GM04504 (cell line): Measurements from ENCODE around the gene DPP10.
"Not testable (repeated sequence)": the region's sequence is repeated elsewhere in the genome, so short reads cannot be mapped to it uniquely, and the experiment has no call there.

Experiments
- DNase-seq: peaks from one replicate; pipeline ENCODE4 v3.0.0-alpha.2; 2012; ENCODE audit warnings: low read depth

The DPP10 gene

DNA sequence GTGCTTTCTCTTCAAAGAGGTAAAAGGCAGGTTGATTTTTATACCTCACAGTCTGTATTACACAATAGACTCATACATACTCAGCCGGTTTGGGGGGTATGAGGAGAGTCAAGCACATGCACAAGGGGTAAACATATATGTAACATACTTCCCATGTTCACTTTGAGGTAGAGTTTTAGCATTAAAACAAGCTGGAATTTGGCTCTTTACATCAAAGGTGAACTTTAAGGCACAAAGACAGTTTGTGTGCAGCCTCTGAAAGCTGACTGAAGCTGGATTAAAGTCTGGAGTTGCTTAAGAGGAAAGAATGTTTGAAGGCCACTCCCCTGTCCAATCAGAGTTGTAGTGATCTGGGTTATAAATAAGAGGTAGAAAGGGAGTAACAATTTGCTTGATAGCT, 282.0 kb downstream of the DPP10 start:
- DNase-seq: no peak

DNA sequence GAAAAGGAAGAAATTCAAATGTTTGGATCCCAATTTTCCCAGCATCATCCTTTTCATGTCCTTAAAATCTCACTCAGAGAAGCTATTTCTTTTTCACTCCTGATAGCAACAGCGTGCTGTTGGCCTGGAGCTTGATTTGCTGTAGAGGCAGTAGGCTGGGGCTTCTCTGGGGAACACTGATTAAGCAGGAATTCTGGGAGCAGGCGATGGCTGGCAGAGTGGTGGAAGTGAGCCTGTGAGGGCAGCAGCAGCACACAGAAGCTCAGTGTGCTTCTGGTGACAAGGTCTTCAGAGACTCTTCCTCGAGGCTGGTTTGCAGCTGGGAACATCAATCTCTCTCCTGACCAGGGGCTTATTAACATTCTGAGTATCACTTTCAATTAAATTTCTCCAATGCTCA, 284.6 kb downstream of the DPP10 start:
- DNase-seq: no peak

DNA sequence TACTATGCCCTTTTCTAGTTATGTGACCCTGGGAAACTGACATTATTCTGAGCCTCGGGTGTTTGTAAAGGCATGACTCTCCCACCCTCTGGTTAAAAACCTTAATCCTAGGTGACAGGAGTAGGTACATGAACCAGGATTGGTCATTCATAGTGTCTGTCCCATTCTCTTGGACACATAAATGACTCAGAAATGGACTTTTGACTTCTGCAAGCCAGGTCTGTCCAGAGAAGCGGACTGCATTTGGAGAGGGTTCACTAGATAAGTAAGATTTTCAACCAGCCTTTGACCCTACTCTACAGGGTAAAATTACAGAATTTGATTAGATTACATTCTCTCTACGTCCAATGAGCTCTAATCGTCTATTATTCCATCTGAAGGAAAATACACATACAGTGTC, 285.9 kb downstream of the DPP10 start:
- no peak for DNase-seq

DNA sequence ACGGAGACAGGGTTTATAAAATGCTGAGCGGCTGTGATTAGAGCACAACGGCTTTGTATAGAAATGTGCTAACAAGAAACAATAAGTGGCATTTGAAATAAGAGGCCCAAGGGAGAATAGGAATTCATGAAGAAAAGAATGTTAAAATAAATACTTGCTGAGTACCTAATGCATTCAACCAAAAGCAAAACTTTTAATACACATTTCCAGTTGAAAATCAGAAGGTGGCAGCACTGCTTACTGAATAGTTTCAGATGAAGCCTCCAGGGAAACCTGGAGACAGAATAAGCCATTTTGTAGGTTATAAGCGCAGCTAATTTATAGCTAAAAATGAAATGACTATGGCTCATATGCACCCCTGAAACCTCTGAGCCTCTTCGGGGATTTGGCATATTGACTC, 286.6 kb downstream of the DPP10 start:
- no peak for DNase-seq

DNA sequence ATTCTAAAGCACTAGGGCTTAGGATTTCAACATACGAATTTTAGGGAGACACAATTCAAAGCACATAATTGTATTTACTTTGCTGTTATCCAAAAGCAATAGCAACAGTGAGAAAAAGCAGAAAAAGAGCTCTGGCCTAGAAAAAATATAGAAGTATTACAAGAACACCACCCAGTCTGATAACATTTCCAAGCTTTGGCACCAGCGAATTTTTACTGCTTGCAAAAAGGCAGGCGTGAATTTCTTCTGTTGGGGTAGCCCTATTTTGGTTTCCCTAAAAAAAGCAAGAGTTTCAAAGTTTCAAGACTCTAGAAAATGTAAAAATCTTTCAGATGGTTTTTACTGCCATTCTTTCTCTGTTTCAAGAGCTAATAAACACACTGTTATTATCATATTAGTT, 292.7 kb downstream of the DPP10 start:
- DNase-seq: no peak

DNA sequence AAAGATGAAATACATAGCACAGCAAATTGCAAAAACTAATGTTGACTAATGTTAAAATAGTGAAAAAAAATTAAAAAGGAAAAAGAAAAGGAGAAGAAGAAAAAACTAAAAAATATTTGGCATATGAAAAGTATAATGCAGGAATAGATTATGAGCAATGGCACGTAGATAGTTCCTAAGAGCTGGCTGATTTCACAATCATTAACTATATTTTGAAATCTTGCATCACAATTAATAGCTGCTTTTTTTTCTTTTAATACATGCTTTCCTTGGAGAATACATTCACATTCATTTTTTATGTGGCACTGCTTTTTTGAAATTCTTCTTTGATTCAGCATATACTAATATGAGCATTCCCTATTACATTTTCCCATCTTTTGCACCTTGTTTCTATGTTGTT, 299.8 kb downstream of the DPP10 start:
- no peak for DNase-seq

DNA sequence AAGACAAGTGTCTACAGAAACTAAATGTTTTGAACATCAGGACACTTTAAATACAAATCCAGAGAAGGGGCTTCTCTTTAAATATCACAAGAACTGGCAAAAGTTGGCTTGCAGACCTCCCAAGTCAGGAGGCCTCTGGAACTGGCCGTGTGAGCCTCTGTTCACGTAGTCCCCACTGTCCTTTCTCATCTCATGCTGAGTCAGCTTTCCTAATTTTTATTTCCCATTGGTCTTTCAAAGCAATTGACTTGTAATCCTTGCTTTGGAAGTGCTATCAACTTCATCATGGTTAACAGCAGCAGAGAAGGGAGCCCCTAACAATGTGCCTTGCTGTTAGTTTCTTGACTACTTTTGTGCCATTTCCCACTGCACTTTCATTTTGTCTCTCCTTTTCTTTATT, 303.3 kb downstream of the DPP10 start:
- DNase-seq: no peak

DNA sequence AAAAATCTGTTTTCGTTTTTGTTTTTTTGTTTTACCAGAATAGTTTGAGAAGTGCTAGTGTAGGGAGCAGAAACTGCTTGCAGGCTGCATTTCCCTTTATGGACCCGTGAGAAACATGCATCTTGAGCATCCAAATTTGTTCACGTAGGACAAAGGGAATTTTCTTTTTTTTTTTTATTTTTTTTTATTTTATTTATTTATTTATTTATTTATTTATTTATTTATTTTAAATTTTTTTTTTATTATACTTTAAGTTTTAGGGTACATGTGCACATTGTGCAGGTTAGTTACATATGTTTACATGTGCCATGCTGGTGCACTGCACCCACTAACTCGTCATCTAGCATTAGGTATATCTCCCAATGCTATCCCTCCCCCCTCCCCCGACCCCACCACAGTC, 305.7 kb downstream of the DPP10 start:
- not testable (repeated sequence) for DNase-seq

DNA sequence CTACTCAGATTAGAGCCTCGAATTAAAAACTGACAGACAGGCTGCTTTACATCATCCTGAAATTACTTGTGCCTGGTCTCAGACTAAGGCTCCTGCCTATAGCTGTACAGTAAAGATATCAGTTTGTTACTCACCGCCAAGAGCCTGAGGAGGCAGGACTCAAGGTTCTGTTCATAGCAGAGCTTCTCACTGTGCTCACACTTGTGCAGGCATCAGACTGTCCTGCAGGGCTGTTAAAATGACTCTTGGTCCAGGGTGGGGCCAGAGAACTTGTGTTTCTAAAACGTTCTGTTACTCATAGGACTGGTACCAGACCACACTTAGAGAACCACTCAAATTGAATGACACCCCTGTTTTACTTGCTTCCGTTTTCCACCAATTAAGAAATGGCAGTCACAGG, 310.0 kb downstream of the DPP10 start:
- no peak for DNase-seq

DNA sequence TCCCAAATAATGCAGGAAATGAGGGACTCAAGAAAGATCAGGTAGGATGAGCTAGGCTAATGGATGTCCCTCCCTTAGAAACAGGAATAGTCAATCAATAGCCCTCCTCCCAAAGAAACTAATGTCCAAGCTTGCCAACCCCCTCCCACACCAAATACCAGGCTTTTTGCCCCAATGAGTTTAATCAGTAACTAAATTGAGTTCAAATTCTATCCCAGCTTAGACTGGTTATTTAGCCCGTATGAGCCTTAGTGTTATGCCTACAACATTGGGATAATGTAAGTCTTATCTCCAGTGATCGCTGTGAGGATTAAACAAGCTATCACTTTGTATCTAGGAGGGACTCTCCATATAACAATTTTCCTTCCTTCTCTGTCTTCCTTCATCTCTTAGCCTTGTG, 310.7 kb downstream of the DPP10 start:
- no peak for DNase-seq

DNA sequence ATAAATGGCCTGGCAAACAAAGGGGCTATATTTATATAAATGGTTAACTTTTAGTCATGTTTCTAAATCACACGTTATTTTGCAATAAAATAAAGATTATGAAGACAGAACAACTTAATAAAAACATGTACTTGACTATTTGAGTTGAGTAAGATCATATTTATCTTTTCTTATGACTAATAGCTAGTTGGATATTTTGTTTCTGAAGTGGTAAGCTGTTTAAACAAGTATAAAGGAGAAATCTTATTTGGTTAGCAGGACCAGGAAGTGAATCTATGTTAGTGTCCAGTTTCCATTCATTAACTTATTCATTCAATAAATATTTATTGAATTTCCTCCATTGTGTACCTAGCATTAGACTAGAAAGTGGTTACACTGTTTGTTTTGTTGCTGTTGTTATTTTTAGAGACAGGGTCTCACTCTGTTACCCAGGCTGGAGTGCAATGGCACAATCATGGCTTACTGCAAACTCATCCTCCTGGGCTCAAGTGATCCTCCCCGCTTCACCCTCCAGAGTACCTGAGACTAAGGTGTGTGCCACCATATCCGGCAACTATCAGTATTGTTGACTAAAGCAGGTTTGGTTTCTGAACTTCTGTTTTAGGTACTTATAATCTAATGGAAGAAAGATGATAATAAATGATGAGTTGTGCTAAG, 312.6 kb downstream of the DPP10 start:
- no peak for DNase-seq

DNA sequence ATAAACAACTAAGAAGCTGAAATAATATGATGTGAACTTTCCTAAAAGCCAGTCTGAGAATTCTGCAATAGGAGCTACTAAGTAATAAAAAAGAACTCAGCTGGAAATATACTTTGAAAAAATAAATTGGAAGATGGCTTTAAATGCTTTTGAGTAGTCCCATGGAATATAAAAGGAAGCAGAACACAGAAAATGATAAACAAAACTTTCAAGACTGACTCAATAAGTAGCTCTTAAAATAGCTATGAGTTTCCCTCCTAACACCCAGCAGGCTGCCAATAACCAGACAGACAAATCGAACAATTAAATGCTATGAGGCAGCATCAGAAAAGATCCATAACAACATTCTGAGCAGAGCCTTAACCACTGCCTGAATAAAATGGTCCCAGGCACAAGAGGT, 319.9 kb downstream of the DPP10 start:
- no peak for DNase-seq

DNA sequence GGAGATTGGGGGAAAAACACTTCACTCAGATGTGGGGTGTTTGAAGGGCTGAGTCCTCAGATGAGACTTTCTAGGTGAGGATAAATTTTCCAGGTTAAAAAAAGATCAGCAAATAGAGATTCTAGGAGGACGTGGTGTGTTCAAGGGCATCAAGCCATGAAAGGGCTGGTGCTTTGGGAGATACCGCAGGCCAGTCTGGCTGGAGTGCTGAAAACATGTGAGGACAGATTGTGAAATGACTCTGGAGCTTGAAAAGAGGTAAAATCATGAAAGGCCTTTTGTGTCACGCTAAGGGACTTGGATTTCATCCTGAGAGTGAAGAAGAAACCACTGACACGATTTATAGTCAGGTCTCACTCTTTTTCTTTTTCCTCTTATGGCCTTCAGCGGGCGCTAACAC, 320.5 kb downstream of the DPP10 start:
- DNase-seq: no peak

DNA sequence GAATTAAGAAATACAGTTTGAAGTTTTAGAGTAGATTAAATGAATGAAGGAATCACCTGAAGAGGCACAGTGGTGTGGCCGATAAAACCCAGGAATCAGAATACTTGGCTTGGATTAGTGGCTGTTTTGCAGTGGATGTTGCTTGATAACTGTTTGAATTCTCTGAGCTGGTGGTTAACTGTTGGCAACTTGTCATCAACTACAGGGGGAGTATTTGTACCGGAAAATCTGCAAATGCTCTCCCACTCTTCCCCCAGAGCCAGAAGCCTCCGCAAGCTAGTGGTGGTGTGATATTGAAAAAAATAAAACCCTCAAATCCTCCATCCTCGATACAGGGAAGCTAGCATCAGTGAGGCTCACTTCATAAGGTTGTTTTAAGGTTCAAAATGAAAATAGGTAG, 326.7 kb downstream of the DPP10 start:
- DNase-seq: no peak

DNA sequence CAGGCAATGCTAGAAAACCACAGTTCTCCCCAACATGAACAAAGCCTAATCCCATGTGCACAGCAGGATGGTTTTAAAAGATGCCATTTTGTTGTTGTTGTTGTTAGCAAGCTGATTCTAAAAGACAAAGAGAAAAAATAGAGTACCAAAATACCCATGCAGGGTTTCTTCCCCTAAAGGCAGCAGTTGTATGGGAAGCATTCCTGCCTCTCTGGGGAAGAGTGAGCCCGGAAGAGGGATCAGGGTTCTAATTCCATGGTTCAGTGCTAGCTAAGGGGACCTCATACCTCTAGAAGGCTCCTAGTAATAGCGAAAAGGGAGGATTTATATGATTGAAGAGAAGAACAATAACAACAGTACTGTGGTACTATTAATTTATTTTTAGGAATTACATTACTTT, 327.6 kb downstream of the DPP10 start:
- DNase-seq: no peak

DNA sequence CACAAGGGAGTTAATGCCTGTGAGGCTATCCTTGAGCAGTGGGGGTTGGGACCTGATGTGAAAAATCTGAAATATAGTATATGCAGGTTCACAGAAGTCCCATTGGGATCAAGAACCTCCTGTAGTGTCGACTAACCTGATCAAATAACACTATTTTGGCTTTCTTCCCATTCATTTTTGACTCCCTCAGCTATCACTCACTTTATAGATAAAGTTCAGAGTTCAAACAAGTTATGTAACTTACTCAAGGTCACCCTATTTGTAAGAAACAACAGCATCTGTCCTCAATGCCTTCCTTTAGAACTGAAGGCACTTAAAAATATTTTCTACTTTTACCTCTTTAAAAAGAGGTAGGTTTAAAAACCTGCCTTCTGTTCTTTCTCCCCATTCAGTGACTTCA, 341.6 kb downstream of the DPP10 start:
- no peak for DNase-seq

DNA sequence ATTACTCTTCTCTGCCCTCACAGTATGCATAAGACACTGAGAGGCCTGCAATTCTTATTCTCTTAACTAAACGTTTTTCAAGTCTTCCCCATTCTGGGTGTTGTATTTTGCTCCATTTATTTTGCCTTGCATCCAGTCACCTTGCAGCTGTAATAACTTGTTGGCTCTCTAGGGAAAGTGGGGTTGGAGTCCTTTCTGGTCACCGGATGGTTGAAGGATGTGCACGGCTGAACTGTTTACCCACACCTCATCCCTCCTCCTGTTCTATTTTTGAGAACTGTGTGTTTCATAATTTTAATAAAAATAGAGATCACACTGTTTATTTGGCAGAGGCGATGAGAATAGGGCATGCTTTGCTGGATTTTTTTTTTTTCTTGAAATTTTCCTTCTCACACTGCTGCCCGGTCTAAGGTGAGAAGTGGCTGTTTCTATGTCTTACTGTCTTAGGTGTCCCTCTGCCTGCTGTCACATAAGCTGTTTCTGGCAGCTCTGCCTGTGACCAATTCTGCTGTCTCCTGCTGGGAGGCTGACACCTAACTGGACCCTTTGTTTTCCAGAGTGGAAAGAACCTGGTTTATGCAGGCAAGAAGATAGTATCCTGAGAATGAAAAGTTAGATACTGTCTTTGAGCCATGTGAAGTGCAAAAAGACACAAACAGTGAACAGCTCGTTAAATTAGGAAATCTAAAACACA, 342.6 kb downstream of the DPP10 start:
- no peak for DNase-seq

DNA sequence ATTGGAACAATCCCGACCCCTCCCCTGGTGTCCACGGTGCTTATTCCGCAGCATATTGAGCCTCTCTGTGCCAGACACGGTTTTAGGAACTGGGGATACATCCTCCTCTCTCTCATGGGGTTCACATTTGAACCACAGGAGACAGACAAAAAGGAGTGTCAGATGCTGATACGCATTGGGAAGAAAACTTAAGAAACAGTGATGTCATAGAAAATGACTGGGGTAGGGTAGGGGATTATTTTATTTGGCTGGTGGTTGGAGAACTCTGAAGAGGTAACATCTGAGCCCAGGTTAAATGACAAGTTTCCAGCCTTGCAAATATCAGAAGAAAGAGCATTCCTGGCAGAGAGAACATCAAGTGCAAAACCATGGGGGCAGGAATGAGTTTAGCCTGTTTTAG, 344.5 kb downstream of the DPP10 start:
- no peak for DNase-seq

DNA sequence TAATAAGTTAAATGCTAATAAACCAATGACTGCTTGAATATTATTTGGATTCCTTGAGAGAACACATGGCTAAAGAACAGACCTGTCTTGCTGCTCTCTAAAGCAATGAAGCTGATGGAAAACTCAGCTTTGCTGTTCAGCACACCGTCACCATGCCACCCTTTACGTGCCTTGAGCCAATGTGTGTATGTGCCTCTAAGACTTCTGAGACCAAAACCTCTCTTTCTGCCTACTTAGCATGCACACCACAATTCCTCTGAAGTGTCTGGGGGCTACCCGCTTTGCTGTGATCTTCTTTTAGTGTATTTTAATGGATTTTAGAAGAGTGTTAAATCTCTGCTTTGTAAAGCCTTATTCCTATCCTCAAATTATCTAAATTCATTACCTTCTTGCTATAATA, 345.0 kb downstream of the DPP10 start:
- no peak for DNase-seq

DNA sequence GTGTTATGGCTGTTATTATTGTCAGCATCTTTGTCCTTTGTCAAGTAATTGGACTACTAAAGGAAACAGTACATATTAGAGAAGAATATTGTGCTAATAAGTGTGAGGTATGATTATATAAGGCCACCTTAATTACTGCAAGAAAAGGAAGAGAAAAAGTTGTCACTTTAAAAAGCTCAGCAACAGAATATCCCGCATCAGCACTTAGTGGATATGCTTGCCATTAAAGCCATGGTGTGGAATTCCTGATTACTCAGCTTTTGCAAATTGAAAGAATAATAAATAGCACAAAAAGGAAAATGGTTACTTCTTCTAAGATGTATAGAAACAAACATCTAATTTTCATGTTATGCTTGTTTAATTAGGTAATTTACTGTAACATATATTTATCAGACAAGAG, 347.5 kb downstream of the DPP10 start:
- no peak for DNase-seq

DNA sequence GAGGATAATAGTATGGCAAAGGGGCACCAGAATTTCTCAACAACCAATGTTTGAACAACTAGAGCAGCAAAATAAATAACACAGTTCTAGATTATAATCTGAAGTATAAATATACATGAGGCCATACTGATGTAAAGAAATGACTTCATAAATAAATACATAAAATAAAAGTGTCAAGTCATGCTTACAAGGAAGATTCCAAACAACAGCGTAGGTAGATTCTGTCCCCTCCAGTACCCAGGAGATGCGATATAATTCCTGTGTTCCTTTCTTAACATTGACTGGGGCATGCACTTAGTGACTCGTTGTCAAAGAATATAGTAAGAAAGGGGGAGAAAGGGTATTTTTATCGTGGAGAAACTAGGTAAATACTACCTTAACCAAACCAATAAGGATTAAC, 355.1 kb downstream of the DPP10 start:
- no peak for DNase-seq

DNA sequence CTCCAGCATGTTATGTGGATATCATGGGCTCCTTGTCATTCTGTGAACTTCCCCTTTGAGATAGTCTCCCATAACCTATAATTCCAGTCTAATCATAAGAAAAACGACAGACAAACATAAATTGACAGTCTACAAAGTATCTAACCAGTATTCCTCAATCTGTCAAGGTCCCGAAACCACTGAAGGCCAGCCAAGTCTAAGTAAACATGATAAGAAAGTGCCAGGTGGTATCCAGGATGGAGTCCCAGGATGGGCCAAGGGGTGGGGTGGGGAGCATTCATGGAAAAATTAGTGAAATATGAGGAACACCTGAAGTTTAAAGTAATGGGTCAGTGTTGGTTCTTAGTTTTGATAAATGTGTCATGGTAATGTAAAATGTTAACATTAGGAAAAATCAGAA, 355.5 kb downstream of the DPP10 start:
- no peak for DNase-seq

DNA sequence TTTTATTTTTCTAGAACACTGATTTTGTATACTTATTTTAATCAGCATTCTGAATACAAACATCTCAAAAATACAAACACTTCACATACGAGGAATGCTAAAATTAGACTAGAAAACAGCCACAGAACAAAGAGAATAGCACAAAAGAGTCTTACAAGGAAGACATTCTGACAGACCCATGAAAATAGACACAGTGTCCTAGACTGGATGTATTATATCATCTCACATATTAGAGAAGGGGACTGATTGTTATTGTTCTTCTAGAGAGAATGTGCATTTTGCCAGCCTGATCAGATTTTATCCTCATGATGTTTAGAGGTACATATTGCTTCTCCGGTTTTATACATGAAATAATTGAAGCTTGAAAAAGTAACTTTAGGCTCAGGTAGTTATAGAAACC, 357.9 kb downstream of the DPP10 start:
- DNase-seq: no peak

DNA sequence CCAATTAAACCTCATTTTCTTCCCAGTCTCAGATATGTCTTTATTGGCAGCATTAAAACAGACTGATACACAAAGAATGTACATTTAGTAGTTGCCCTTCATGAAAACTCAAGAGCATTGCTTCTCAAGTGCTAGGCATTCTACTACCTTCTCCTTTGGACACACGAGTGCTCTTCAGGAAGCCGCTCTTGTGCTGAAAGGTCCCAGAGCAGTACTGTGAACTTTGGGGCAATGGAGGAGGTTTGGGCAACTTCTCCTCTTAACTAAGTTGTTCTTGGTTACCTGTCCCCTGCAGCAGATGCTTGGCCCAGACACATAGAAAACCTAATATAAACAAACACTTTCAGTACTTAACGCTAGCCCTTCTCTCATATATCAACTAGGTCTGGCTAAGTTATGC, 362.8 kb downstream of the DPP10 start:
- no peak for DNase-seq
